ENCODE measurements around the gene SLIT3.
"Not testable (repeated sequence)": the region's sequence is repeated elsewhere in the genome, so short reads cannot be mapped to it uniquely, and the experiment has no call there.

The SLIT3 gene

GRCh38 chr5:169149317-169149716, 151.6 kb downstream of the SLIT3 start:
- H3K9me3 Mint-ChIP-seq = no peaks in the 10 kb centered on the region
- ATAC-seq = no peak
- no peaks in the 10 kb centered on the region for H3K27me3 Mint-ChIP-seq

GRCh38 chr5:169148138-169148740, 152.7 kb downstream of the SLIT3 start:
- Mint-ChIP-seq H3K9me3 (no peaks in the 10 kb centered on the region), H3K4me1 (no peaks in the 10 kb centered on the region), H3K4me3 (no peak overlapping the region), H3K27ac (no peak overlapping the region), H3K36me3 (no peaks in the 10 kb centered on the region), H3K27me3 (no peaks in the 10 kb centered on the region)
- ATAC-seq = no peak

More at GRCh38 chr5:169149317-169149716, 151.6 kb downstream of the SLIT3 start:
- no peaks in the 10 kb centered on the region for H3K4me1 Mint-ChIP-seq
- no peak overlapping the region for H3K4me3 Mint-ChIP-seq
- H3K36me3 Mint-ChIP-seq = no peaks in the 10 kb centered on the region
- no peak overlapping the region for H3K27ac Mint-ChIP-seq

GRCh38 chr5:169147534-169147933, 153.4 kb downstream of the SLIT3 start:
- no peak overlapping the region for H3K27ac Mint-ChIP-seq
- H3K27me3 Mint-ChIP-seq = no peaks in the 10 kb centered on the region
- no peak overlapping the region for H3K4me3 Mint-ChIP-seq
- no peaks in the 10 kb centered on the region for H3K9me3 Mint-ChIP-seq
- no peaks in the 10 kb centered on the region for H3K4me1 Mint-ChIP-seq
- no peak for ATAC-seq
- H3K36me3 Mint-ChIP-seq = no peaks in the 10 kb centered on the region

- H3K9me3 Mint-ChIP-seq = no peaks in the 10 kb centered on the region
- no peak for ATAC-seq
- no peak overlapping the region for H3K27ac Mint-ChIP-seq
- no peaks in the 10 kb centered on the region for H3K36me3 Mint-ChIP-seq
- H3K4me3 Mint-ChIP-seq = no peak overlapping the region
- H3K27me3 Mint-ChIP-seq = no peaks in the 10 kb centered on the region
- no peaks in the 10 kb centered on the region for H3K4me1 Mint-ChIP-seq
Measured at GRCh38 chr5:169146158-169146557, 154.8 kb downstream of the SLIT3 start.

- Mint-ChIP-seq H3K27ac (no peak overlapping the region), H3K27me3 (no peaks in the 10 kb centered on the region), H3K4me3 (no peak overlapping the region), H3K9me3 (no peaks in the 10 kb centered on the region), H3K36me3 (no peaks in the 10 kb centered on the region), H3K4me1 (no peaks in the 10 kb centered on the region)
- ATAC-seq = no peak
Measured at GRCh38 chr5:169142264-169142970, 158.5 kb downstream of the SLIT3 start.

DNA sequence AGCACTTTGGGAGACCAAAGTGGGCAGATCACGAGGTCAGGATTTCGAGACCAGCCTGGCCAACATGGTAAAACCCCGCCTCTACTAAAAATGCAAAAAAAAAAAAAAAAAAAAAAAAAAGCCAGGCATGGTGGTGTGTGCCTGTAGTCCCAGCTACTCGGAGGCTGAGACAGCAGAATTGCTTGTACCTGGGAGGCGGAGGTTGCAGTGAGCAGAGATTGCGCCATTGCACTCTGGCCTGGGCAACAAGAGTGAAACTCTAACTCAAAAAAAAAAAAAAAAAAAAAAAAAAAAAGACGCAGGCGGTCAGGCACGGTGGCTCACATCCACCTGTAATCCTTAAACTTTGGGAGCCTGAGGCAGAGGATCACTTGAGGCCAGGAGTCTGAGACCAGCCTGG, 160.7 kb downstream of the SLIT3 start:
- H3K9me3 Mint-ChIP-seq, H3K27ac Mint-ChIP-seq, ATAC-seq, H3K4me1 Mint-ChIP-seq, H3K4me3 Mint-ChIP-seq, H3K27me3 Mint-ChIP-seq, H3K36me3 Mint-ChIP-seq: not testable (repeated sequence)

DNA sequence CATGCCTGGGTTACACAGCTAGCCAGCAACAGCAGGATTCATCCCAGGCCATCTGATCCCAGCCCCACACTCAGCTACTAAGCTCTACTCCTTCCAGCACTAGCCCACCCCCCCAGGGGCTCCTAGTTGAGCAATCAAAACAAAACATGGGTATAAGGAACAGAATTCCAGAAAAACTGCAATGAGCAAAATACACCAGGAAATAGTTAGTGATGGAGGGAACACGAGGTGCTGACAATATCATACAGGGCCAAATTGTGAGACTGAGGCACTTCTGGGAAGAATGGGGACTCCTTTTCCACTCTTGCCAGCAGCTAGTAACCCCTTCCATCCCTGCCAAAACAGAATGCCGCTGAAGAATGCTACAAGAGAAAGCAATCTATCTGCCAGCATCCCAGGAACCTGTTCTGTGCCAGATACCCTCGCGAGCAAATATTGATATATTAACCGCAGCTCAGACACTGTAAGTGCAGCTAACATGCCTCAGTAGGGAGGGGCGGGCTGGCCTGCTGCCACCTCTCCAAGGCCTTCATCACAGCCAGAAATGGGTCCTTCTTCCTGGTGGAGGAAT, 161.4 kb downstream of the SLIT3 start:
- Mint-ChIP-seq H3K4me1 (no peaks in the 10 kb centered on the region), H3K27ac (no peak overlapping the region), H3K4me3 (no peak overlapping the region), H3K27me3 (no peaks in the 10 kb centered on the region), H3K9me3 (no peaks in the 10 kb centered on the region), H3K36me3 (no peaks in the 10 kb centered on the region)
- ATAC-seq = no peak

DNA sequence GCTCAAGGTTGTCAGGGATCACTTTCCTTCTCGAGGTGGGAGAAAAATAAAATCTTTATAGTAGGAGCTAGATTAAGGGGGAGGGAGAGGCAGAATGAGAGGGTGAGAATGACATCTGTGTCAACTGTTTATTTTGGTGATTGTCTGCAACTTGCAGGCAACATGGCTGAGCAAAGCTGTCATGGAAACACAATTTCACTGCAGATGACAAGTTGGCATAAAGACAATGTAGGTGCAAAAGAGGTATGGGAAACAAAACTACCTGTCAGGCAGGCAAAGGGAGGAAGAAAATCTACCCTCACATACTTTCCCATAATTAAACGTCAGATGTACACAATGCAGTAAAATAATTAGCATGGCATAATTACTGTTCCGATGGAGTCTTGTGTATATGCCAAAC, 167.4 kb downstream of the SLIT3 start:
- Mint-ChIP-seq H3K27me3 (no peaks in the 10 kb centered on the region), H3K4me1 (no peaks in the 10 kb centered on the region), H3K27ac (no peak overlapping the region), H3K4me3 (no peak overlapping the region), H3K36me3 (no peaks in the 10 kb centered on the region), H3K9me3 (no peaks in the 10 kb centered on the region)
- no peak for ATAC-seq

- H3K36me3 Mint-ChIP-seq = no peaks in the 10 kb centered on the region
- no peak for ATAC-seq
- H3K9me3 Mint-ChIP-seq = no peaks in the 10 kb centered on the region
- H3K27me3 Mint-ChIP-seq = no peaks in the 10 kb centered on the region
- H3K4me1 Mint-ChIP-seq = no peaks in the 10 kb centered on the region
- H3K27ac Mint-ChIP-seq = no peak overlapping the region
- H3K4me3 Mint-ChIP-seq = no peak overlapping the region
Measured at GRCh38 chr5:169132302-169132660, 168.7 kb downstream of the SLIT3 start.

GRCh38 chr5:169131616-169132301, 169.2 kb downstream of the SLIT3 start:
- ATAC-seq = no peak
- Mint-ChIP-seq H3K4me3 (no peak overlapping the region), H3K27me3 (no peaks in the 10 kb centered on the region), H3K27ac (no peak overlapping the region), H3K36me3 (no peaks in the 10 kb centered on the region), H3K4me1 (no peaks in the 10 kb centered on the region), H3K9me3 (no peaks in the 10 kb centered on the region)

- Mint-ChIP-seq H3K4me1 (no peaks in the 10 kb centered on the region), H3K9me3 (no peaks in the 10 kb centered on the region), H3K4me3 (no peak overlapping the region), H3K27ac (no peak overlapping the region), H3K36me3 (no peaks in the 10 kb centered on the region), H3K27me3 (no peaks in the 10 kb centered on the region)
- ATAC-seq = no peak
Measured at GRCh38 chr5:169128679-169129078, 172.3 kb downstream of the SLIT3 start.

GRCh38 chr5:169127431-169127830, 173.5 kb downstream of the SLIT3 start:
- no peak for ATAC-seq
- Mint-ChIP-seq H3K27me3 (no peaks in the 10 kb centered on the region), H3K4me1 (no peaks in the 10 kb centered on the region), H3K4me3 (no peak overlapping the region), H3K36me3 (no peaks in the 10 kb centered on the region), H3K9me3 (no peaks in the 10 kb centered on the region), H3K27ac (no peak overlapping the region)

DNA sequence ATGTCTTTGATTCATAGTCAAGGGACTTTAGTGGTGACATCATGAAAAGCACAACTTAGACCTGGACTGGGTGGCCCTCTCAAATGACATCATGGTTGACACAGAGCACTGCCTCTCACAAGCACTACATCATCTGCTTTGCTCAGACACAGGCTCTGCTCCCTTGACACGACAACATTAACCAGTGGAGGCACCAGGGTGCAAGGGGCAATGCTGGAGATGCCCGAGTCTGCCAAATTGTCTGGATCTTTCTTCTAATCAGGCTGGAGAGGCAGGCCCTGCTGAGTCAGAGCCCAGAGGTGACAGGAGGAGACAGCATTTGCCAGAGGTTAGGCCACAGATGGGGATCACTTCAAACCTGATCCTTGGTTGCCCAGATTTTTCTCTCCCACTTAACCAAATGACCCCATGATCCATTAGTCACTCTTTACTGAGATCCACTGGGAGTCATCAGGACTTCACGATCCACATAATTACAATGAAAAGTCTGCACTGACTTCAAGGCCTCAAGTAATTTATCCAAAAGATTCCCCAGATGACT, 174.4 kb downstream of the SLIT3 start:
- Mint-ChIP-seq H3K9me3 (no peaks in the 10 kb centered on the region), H3K27ac (no peak overlapping the region), H3K4me3 (no peak overlapping the region), H3K4me1 (no peaks in the 10 kb centered on the region), H3K27me3 (no peaks in the 10 kb centered on the region), H3K36me3 (no peaks in the 10 kb centered on the region)
- no peak for ATAC-seq

DNA sequence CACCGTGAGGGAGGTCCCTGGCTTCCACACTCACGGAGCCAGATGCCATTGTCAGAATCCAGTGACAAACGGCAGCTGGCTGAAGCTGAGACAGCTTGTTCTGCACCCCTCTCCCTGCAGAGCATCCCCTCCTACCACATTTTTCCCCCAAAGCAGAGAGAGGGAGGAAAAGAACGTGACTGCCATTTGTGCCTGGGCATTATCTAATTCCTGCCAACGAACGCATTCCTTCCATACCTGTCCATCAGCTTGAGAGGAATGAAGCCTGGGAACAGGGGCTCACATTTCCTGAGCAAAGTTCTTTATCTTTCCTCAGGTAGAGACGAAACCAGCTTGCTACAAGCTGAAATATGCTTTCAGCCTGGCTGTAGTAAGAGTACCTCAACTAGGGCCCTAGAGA, 175.4 kb downstream of the SLIT3 start:
- Mint-ChIP-seq H3K9me3 (no peaks in the 10 kb centered on the region), H3K4me1 (no peaks in the 10 kb centered on the region), H3K36me3 (no peaks in the 10 kb centered on the region), H3K27ac (no peak overlapping the region), H3K4me3 (no peak overlapping the region), H3K27me3 (no peaks in the 10 kb centered on the region)
- ATAC-seq = no peak

GRCh38 chr5:169122951-169123350, 178.0 kb downstream of the SLIT3 start:
- Mint-ChIP-seq H3K27ac (no peak overlapping the region), H3K27me3 (no peaks in the 10 kb centered on the region), H3K4me1 (no peaks in the 10 kb centered on the region), H3K36me3 (no peaks in the 10 kb centered on the region), H3K9me3 (no peaks in the 10 kb centered on the region), H3K4me3 (no peak overlapping the region)
- no peak for ATAC-seq

All from stimulated activated memory B cell treated with anti-CD40 and anti-IgM and Interleukin-4, amounts not matched to agents 10 μg/mL and 1 μg/mL and 100 μg/mL, for 72 hours (primary cell).